Measurements from ENCODE around the gene GPC4. TPM values are rescaled to one million over a fixed set of nuclear protein-coding genes. Genes with fewer than 3 reads are reported as not detected.

Gene GPC4
- total and polyA plus RNA-seq, 12 donors, result 1.7 to 10.0 (median 6.4) TPM

GRCh38 chrX:133434197-133434820, 19.0 kb upstream of the GPC4 start:
- ATAC-seq (no peak), DNase-seq (no peak)
- Histone ChIP-seq H3K36me3 (no peaks in the 10 kb centered on the region), H3K27ac (no peak overlapping the region), H3K4me3 (no peak overlapping the region), H3K4me1 (no peaks in the 10 kb centered on the region), H3K9me3 (no peaks in the 10 kb centered on the region), H3K27me3 (peaks cover 0 to 21% (median 0%) of the 10 kb centered on the region in 7 donors)
- intact Hi-C loops (cut with DNase I), result no loop called here
- WGBS, 2 donors, result 74 to 93% methylated on average over 4 of the region's 4 CpGs
- TF ChIP-seq, protein P1, sequence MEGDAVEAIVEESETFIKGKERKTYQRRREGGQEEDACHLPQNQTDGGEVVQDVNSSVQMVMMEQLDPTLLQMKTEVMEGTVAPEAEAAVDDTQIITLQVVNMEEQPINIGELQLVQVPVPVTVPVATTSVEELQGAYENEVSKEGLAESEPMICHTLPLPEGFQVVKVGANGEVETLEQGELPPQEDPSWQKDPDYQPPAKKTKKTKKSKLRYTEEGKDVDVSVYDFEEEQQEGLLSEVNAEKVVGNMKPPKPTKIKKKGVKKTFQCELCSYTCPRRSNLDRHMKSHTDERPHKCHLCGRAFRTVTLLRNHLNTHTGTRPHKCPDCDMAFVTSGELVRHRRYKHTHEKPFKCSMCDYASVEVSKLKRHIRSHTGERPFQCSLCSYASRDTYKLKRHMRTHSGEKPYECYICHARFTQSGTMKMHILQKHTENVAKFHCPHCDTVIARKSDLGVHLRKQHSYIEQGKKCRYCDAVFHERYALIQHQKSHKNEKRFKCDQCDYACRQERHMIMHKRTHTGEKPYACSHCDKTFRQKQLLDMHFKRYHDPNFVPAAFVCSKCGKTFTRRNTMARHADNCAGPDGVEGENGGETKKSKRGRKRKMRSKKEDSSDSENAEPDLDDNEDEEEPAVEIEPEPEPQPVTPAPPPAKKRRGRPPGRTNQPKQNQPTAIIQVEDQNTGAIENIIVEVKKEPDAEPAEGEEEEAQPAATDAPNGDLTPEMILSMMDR (IDR thresholded peaks at IDR 0.05), result no peak

- no peak overlapping the region for H3K4me3 ChIP-seq
- 98% methylated on average over 2 of the region's 2 CpGs for WGBS, 2 donors
- H3K27me3 ChIP-seq, result peaks cover 0 to 55% (median 0%) of the 10 kb centered on the region in 7 donors
- H3K27ac ChIP-seq, result no peak overlapping the region
- no peak for ATAC-seq
- H3K36me3 ChIP-seq, result no peaks in the 10 kb centered on the region
- no peaks in the 10 kb centered on the region for H3K9me3 ChIP-seq
- intact Hi-C loops (cut with DNase I), result loop anchor here in 1 of 10 donors (10.0 kb wide), 1 partner anchor 85 kb away; no protein-coding TSS in a partner anchor
- TF ChIP-seq, protein P1 (IDR thresholded peaks at IDR 0.05), result no peak
- no peaks in the 10 kb centered on the region for H3K4me1 ChIP-seq
- DNase-seq, result no peak
Observed at GRCh38 chrX:133419911-133420310, 4.6 kb upstream of the GPC4 start.

GRCh38 chrX:133418588-133418987, 3.3 kb upstream of the GPC4 start:
- Histone ChIP-seq H3K27ac (no peak overlapping the region), H3K27me3 (peaks cover 0 to 68% (median 0%) of the 10 kb centered on the region in 7 donors), H3K4me3 (no peak overlapping the region), H3K9me3 (no peaks in the 10 kb centered on the region), H3K36me3 (no peaks in the 10 kb centered on the region), H3K4me1 (no peaks in the 10 kb centered on the region)
- DNase-seq, result no peak
- 75 to 89% methylated on average over 2 of the region's 2 CpGs for WGBS, 2 donors
- intact Hi-C loops (cut with DNase I), result loop anchor here in 1 of 10 donors (10.0 kb wide), 1 partner anchor 84 kb away; no protein-coding TSS in a partner anchor
- ATAC-seq, result no peak
- TF ChIP-seq, protein P1 (IDR thresholded peaks at IDR 0.05), result no peak

- Histone ChIP-seq H3K27me3 (peaks cover 0 to 75% (median 0%) of the 10 kb centered on the region in 7 donors), H3K27ac (no peak overlapping the region), H3K36me3 (no peaks in the 10 kb centered on the region), H3K4me1 (no peaks in the 10 kb centered on the region), H3K9me3 (no peaks in the 10 kb centered on the region), H3K4me3 (no peak overlapping the region)
- DNase-seq, result no peak
- TF ChIP-seq, protein P1 (IDR thresholded peaks at IDR 0.05), result no peak
- intact Hi-C loops (cut with DNase I), result loop anchor here in 1 of 10 donors (10.0 kb wide), 1 partner anchor 83 kb away; no protein-coding TSS in a partner anchor
- no peak for ATAC-seq
- 71 to 75% methylated on average over 6 of the region's 6 CpGs for WGBS, 2 donors
Observed at GRCh38 chrX:133417364-133417763, 2.1 kb upstream of the GPC4 start.
